Loucy (cell line): Measurements from ENCODE around the gene DNALI1.

Experiments
- H2AFZ ChIP-seq: fragments of 200-600 bp; sonication (generic); 2 replicates; pipeline ENCODE4 v1.6.0; 2016; ENCODE audit warnings: antibody characterized with exemption, mild to moderate bottlenecking, low read length, moderate library complexity
- H3F3A ChIP-seq: fragments of 200-600 bp; 2 replicates; pipeline ENCODE4 v1.6.0; 2016; ENCODE audit warnings: antibody characterized with exemption, low read depth, mild to moderate bottlenecking
- H3K27me3 ChIP-seq: fragments of 200-600 bp; sonication (generic); 2 replicates; pipeline ENCODE4 v1.6.1; 2014; ENCODE audit warnings: low read length, mild to moderate bottlenecking; ENCODE audit not compliant: insufficient read depth, poor library complexity, severe bottlenecking
- H3K36me3 ChIP-seq: fragments of 200-600 bp; sonication (generic); 2 replicates; pipeline ENCODE4 v1.6.1; 2016; ENCODE audit warnings: low read length; ENCODE audit not compliant: insufficient read depth
- H3K4me1 ChIP-seq: fragments of 200-600 bp; sonication (generic); 2 replicates; pipeline ENCODE4 v1.5.1; 2014; ENCODE audit warnings: low read length, mild to moderate bottlenecking; ENCODE audit not compliant: insufficient read depth, poor library complexity, severe bottlenecking
- H3K4me2 ChIP-seq: fragments of 200-600 bp; sonication (generic); 2 replicates; pipeline ENCODE4 v1.6.0; 2014; ENCODE audit warnings: antibody characterized with exemption, low read length, low read depth, mild to moderate bottlenecking; ENCODE audit not compliant: poor library complexity, severe bottlenecking
- H3K4me3 ChIP-seq: fragments of 200-600 bp; sonication (generic); 2 replicates; pipeline ENCODE4 v1.5.1; 2014; ENCODE audit warnings: low read length, mild to moderate bottlenecking, mixed read lengths; ENCODE audit not compliant: poor library complexity, severe bottlenecking
- H3K79me2 ChIP-seq: fragments of 200-600 bp; sonication (generic); 2 replicates; pipeline ENCODE4 v1.6.1; 2014; ENCODE audit warnings: low read length; ENCODE audit not compliant: insufficient read depth
- H3K9ac ChIP-seq: fragments of 200-600 bp; sonication (generic); 2 replicates; pipeline ENCODE4 v1.6.0; 2014; ENCODE audit warnings: mild to moderate bottlenecking, low read depth, low read length, moderate library complexity; ENCODE audit not compliant: poor library complexity, severe bottlenecking
- H3K9me2 ChIP-seq: fragments of 200-600 bp; sonication (generic); replicated peaks from 2 replicates; pipeline ENCODE4 v1.6.1; 2016; ENCODE audit warnings: low read depth, low read length, mixed read lengths
- H3K9me3 ChIP-seq: fragments of 200-600 bp; sonication (generic); 2 replicates; pipeline ENCODE4 v1.6.1; 2014; ENCODE audit warnings: mild to moderate bottlenecking, antibody characterized with exemption, low read length, low read depth; ENCODE audit not compliant: insufficient read depth
- H4K20me1 ChIP-seq: fragments of 200-600 bp; sonication (generic); 2 replicates; pipeline ENCODE4 v1.6.0; 2014; ENCODE audit warnings: antibody characterized with exemption, low read length, mild to moderate bottlenecking; ENCODE audit not compliant: insufficient read depth, poor library complexity, severe bottlenecking
- EZH2phosphoT487 ChIP-seq: fragments of 200-600 bp; IDR thresholded peaks from 2 replicates; pipeline ENCODE4 v1.6.1; 2018; ENCODE audit warnings: antibody characterized with exemption, mild to moderate bottlenecking, moderate library complexity, borderline replicate concordance
- TF ChIP-seq, protein P1 (sequence below): fragments of 200-600 bp; sonication (generic); conservative IDR thresholded peaks from 2 replicates; pipeline ENCODE4 v1.5.1; 2014; ENCODE audit warnings: mild to moderate bottlenecking, antibody characterized with exemption, low read length

DNALI1 gene

DNA sequence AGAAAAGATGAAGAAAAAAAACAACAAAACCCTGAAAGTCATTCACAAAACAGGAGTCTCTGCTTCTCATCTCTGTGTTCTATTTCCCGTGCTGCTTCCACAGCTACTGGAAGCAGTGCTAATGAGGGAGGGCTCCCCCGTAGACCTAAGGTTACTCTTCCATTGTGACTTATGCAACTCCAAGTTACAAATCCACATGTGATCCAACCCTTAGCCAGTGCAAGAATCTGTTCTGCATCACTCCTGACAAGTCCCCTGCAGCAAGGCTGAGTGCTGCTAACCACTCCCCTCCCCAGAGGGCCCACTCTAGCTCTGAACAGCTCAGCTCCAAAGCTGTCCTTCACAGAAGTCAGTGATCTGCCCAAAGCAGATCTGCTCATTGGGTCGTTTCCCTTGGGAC, 10.3 kb downstream of the DNALI1 start:
- H3K4me3 ChIP-seq: no peak overlapping the region
- no peaks in the 10 kb centered on the region for H3F3A ChIP-seq
- H3K27me3 ChIP-seq: no peaks in the 10 kb centered on the region
- no peaks in the 10 kb centered on the region for H3K9me2 ChIP-seq
- no peaks in the 10 kb centered on the region for H3K9me3 ChIP-seq
- H4K20me1 ChIP-seq: no peaks in the 10 kb centered on the region
- no peak overlapping the region for H3K4me2 ChIP-seq
- H3K9ac ChIP-seq: no peak overlapping the region
- no peak overlapping the region for H2AFZ ChIP-seq
- peaks cover 70% of the 10 kb centered on the region; the same call in 1 of the 2 replicates for H3K36me3 ChIP-seq
- TF ChIP-seq, protein P1, sequence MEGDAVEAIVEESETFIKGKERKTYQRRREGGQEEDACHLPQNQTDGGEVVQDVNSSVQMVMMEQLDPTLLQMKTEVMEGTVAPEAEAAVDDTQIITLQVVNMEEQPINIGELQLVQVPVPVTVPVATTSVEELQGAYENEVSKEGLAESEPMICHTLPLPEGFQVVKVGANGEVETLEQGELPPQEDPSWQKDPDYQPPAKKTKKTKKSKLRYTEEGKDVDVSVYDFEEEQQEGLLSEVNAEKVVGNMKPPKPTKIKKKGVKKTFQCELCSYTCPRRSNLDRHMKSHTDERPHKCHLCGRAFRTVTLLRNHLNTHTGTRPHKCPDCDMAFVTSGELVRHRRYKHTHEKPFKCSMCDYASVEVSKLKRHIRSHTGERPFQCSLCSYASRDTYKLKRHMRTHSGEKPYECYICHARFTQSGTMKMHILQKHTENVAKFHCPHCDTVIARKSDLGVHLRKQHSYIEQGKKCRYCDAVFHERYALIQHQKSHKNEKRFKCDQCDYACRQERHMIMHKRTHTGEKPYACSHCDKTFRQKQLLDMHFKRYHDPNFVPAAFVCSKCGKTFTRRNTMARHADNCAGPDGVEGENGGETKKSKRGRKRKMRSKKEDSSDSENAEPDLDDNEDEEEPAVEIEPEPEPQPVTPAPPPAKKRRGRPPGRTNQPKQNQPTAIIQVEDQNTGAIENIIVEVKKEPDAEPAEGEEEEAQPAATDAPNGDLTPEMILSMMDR: no peak
- TF ChIP-seq EZH2phosphoT487: no peak
- no peaks in the 10 kb centered on the region for H3K4me1 ChIP-seq
- no peaks in the 10 kb centered on the region for H3K79me2 ChIP-seq

DNA sequence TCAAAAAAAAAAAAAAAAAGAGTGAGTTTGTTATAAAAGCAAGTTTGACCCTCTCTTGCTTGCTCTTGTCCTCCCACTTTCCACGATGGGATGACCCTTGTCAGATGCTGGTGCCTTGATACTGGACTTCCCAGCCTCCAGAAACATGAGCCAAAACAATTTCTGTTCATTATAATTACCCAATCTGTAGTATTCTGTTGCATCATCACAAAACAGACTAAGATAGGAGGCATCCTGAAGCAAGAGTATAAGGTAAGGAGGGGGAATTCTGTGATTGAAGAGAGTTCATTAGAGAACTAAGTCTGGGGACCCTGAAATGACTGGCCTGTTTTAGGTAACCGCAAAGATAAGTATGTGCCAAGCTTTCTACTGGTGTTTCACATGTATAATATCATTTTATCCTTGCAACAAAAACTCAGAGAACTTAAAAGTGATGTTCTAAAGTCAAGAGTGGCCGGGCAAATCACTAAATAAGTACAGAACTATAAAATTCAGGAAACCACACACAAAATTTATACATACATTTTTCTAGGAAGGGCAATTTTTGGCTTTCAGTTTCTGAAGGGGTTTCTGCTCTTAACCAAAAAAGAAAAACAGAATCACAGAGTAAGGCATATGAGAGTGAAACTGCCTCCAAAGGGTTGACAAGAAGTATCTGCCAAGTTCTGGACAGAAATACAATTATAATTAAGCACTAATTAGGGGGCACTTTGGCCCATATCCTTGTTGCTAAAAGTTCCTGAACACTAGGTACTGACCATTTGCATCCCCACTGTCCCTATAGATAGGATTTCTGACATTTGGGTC, 14.0 kb downstream of the DNALI1 start:
- no peaks in the 10 kb centered on the region for H3K4me1 ChIP-seq
- TF ChIP-seq, protein P1: no peak
- TF ChIP-seq EZH2phosphoT487: no peak

DNA sequence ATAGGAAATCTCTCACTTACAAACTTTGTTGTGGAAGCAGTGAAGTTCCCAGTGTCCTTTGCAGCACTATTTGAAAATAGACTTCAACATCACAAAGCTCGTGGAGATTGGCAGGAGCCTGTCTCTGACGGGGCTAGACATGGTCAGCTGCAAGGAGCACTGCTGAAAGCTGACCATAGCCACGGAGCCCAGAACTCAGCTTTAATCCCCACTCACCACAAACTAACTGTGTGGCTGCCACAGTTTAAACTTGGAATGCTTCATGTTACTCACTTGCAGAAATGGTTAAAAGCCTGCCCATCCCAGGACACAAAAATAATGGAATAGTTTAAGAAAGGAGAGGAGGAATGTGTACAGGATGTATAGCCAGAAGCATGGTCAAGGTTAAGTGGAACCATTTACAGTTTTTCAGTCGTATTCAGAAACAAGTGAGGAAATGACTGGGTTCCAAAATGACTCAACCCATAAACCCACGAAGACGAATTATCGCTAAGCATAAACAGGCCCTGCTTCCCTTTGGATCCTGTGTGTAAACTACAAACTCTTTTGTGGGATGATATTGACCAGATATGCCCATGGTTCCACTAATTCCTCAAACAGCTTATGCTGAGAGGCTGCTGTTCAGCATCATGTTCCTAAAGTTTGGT, 18.2 kb downstream of the DNALI1 start:
- no peak overlapping the region for H3K9ac ChIP-seq
- no peak overlapping the region for H3K4me2 ChIP-seq
- no peaks in the 10 kb centered on the region for H3F3A ChIP-seq
- no peaks in the 10 kb centered on the region for H3K4me1 ChIP-seq
- no peaks in the 10 kb centered on the region for H3K79me2 ChIP-seq
- peaks cover 86% of the 10 kb centered on the region; the same call in 1 of the 2 replicates for H3K36me3 ChIP-seq
- TF ChIP-seq, protein P1: no peak
- no peak for TF ChIP-seq EZH2phosphoT487
- no peaks in the 10 kb centered on the region for H3K9me2 ChIP-seq
- no peaks in the 10 kb centered on the region for H3K27me3 ChIP-seq
- no peak overlapping the region for H3K4me3 ChIP-seq
- no peak overlapping the region for H2AFZ ChIP-seq
- H4K20me1 ChIP-seq: no peaks in the 10 kb centered on the region
- H3K9me3 ChIP-seq: no peaks in the 10 kb centered on the region

More for the DNA sequence above, 14.0 kb downstream of the DNALI1 start:
- no peak overlapping the region for H3K4me3 ChIP-seq
- no peaks in the 10 kb centered on the region for H4K20me1 ChIP-seq
- peaks cover 94% of the 10 kb centered on the region; the same call in 1 of the 2 replicates for H3K36me3 ChIP-seq
- no peak overlapping the region for H3K9ac ChIP-seq
- no peaks in the 10 kb centered on the region for H3K27me3 ChIP-seq
- H3K9me3 ChIP-seq: no peaks in the 10 kb centered on the region
- no peaks in the 10 kb centered on the region for H3F3A ChIP-seq
- no peaks in the 10 kb centered on the region for H3K9me2 ChIP-seq
- no peaks in the 10 kb centered on the region for H3K79me2 ChIP-seq
- H2AFZ ChIP-seq: no peak overlapping the region
- H3K4me2 ChIP-seq: no peak overlapping the region
